WTC11 (cell line): ENCODE data around the gene RAPH1.

Experiments
- ATF3 ChIP-seq: sonication (generic); formaldehyde crosslinking; conservative IDR thresholded peaks from 2 replicates; pipeline ENCODE4 v1.8.1; 2022; ENCODE audit warnings: mild to moderate bottlenecking, missing genetic modification reagents
- ATF6 ChIP-seq: sonication (generic); formaldehyde crosslinking; IDR thresholded peaks from 2 replicates; pipeline ENCODE4 v1.8.1; 2023; ENCODE audit warnings: mild to moderate bottlenecking, missing genetic modification reagents
- CREM ChIP-seq: sonication (generic); formaldehyde crosslinking; IDR thresholded peaks from 2 replicates; pipeline ENCODE4 v1.8.1; 2022; ENCODE audit warnings: mild to moderate bottlenecking, missing genetic modification reagents, moderate library complexity
- CTCF ChIP-seq: fragments of 200-600 bp; IDR thresholded peaks from 2 replicates; pipeline ENCODE4 v1.8.0; 2022; ENCODE audit warnings: antibody characterized with exemption
- EMX1 ChIP-seq: fragments of 250-450 bp; sonication (Bioruptor Pico); IDR thresholded peaks from 2 replicates; pipeline ENCODE4 v1.8.0; 2021; ENCODE audit warnings: mild to moderate bottlenecking
- JAZF1 ChIP-seq: fragments of 250-450 bp; sonication (Bioruptor Pico); IDR thresholded peaks from 2 replicates; pipeline ENCODE4 v1.9.0; 2021; ENCODE audit warnings: moderate library complexity, mild to moderate bottlenecking, inconsistent platforms
- TCF7 ChIP-seq: sonication (generic); formaldehyde crosslinking; IDR thresholded peaks from 2 replicates; pipeline ENCODE4 v1.8.0; 2022; ENCODE audit warnings: mild to moderate bottlenecking, low read depth, missing genetic modification reagents, moderate library complexity
- ZNF232 ChIP-seq: sonication (generic); formaldehyde crosslinking; IDR thresholded peaks from 2 replicates; pipeline ENCODE4 v1.8.0; 2022; ENCODE audit warnings: mild to moderate bottlenecking, missing genetic modification reagents
- TF ChIP-seq, protein P1 (sequence below): sonication (generic); formaldehyde crosslinking; IDR thresholded peaks from 2 replicates; pipeline ENCODE4 v1.8.0; 2022; ENCODE audit warnings: mild to moderate bottlenecking, missing genetic modification reagents
- TF ChIP-seq, protein P2 (sequence below): sonication (generic); formaldehyde crosslinking; IDR thresholded peaks from 2 replicates; pipeline ENCODE4 v1.8.0; 2023; ENCODE audit warnings: mild to moderate bottlenecking, missing genetic modification reagents

DNA sequence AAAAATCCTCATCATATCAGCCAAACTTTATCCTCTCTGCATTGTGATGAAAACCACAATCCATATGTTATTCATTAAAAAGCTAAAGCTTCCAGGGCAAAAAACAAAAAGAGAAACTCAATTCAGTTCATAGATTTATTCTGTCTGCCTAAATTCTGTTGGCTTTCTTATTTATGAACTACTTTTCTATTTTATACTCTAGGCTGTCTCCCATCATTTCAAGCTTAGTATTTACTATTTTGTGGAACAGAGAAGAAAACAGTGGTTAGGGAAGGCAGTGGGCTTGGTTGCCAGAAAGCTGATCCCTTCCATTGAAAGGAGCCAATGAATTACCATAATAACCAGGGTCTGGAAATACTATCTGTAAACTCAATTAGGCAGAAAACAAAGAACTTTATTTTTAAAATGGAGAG lies 71.8 kb downstream of the RAPH1 start:
- TF ChIP-seq CTCF, result no peak
- TF ChIP-seq, protein P1, sequence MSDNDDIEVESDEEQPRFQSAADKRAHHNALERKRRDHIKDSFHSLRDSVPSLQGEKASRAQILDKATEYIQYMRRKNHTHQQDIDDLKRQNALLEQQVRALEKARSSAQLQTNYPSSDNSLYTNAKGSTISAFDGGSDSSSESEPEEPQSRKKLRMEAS (CRISPR knock-in tag), result no peak
- TF ChIP-seq, protein P2, sequence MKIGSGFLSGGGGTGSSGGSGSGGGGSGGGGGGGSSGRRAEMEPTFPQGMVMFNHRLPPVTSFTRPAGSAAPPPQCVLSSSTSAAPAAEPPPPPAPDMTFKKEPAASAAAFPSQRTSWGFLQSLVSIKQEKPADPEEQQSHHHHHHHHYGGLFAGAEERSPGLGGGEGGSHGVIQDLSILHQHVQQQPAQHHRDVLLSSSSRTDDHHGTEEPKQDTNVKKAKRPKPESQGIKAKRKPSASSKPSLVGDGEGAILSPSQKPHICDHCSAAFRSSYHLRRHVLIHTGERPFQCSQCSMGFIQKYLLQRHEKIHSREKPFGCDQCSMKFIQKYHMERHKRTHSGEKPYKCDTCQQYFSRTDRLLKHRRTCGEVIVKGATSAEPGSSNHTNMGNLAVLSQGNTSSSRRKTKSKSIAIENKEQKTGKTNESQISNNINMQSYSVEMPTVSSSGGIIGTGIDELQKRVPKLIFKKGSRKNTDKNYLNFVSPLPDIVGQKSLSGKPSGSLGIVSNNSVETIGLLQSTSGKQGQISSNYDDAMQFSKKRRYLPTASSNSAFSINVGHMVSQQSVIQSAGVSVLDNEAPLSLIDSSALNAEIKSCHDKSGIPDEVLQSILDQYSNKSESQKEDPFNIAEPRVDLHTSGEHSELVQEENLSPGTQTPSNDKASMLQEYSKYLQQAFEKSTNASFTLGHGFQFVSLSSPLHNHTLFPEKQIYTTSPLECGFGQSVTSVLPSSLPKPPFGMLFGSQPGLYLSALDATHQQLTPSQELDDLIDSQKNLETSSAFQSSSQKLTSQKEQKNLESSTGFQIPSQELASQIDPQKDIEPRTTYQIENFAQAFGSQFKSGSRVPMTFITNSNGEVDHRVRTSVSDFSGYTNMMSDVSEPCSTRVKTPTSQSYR (CRISPR knock-in tag), result no peak
- no peak for TF ChIP-seq EMX1 (CRISPR knock-in tag)
- TF ChIP-seq ATF3 (CRISPR knock-in tag), result no peak
- TF ChIP-seq JAZF1, result no peak
- no peak for TF ChIP-seq CREM (CRISPR knock-in tag)
- TF ChIP-seq ATF6 (CRISPR knock-in tag), result no peak
- no peak for TF ChIP-seq ZNF232 (CRISPR knock-in tag)
- TF ChIP-seq TCF7 (CRISPR knock-in tag), result no peak
